ENCODE data around the gene CCDC74B.
"Not testable (repeated sequence)": the region's sequence is repeated elsewhere in the genome, so short reads cannot be mapped to it uniquely, and the experiment has no call there.

DNA sequence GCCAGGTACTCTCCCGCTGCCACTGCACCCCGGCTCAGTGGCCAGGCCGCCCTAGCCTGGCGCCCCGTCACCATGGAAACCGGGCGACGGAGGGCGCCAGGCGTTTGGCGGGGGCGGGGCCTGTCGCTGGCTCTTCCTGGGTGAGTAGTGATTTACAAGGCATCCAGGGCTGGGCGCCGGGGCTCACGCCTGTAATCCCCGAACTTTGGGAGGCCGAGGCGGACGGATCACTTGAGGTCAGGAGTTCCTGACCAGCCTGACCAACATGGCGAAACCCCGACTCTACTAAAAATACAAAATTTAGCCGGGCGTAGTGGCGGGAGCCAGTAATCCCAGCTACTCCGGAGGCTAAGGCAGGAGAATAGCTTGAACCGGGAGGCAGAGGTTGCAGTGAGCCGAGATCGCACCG is at the start of gene CCDC74B:
- TF ChIP-seq POLR2A, CTCF (IDR thresholded peaks at IDR 0.05): not testable (repeated sequence)
